GM10266 (cell line): ENCODE measurements around the gene ARAP1.

Experiments used
- DNase-seq: peaks from one replicate; pipeline ENCODE4 v3.0.0; 2012; ENCODE audit errors: extremely low spot score
- CTCF ChIP-seq: IDR thresholded peaks from 2 replicates; pipeline ENCODE4 v1.5.1; 2012; ENCODE audit warnings: mild to moderate bottlenecking, low read depth; ENCODE audit not compliant: control insufficient read depth, insufficient read depth; ENCODE audit errors: missing control alignments

The ARAP1 gene

GRCh38 chr11:72635933-72636332 is 116.3 kb downstream of the ARAP1 start:
- TF ChIP-seq CTCF, result no peak
- DNase-seq, result no peak

DNA sequence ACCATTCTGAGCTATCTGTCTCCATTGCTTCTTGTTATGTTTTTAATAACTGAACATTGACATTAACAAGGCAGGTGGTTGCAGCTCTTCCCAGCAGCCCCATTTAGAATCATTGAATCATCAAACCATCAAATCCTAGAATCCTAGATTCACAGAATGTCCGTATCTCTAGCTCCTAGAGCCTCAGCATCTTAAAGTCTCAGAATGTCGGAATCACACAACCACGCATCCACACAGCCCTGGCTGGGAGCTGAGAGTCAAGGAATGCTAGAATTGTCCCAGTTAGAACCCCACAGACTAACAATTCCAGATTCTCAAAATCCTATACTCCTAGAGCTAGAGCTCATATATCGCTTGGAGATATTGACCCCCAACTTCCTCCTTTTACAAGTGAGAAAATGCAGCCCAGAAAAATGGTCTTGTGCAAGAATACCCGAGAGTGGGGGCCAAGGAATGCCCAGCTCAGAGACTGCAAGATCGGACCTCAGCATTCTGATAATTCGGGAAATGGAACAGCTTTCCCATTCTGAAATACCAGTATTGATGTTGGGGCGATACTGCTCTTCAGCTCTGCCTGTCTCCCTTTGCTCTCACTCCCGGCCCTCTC is 116.8 kb downstream of the ARAP1 start:
- DNase-seq, result no peak
- TF ChIP-seq CTCF, result no peak
